ENCODE measurements around the gene DIRAS1.

DNA sequence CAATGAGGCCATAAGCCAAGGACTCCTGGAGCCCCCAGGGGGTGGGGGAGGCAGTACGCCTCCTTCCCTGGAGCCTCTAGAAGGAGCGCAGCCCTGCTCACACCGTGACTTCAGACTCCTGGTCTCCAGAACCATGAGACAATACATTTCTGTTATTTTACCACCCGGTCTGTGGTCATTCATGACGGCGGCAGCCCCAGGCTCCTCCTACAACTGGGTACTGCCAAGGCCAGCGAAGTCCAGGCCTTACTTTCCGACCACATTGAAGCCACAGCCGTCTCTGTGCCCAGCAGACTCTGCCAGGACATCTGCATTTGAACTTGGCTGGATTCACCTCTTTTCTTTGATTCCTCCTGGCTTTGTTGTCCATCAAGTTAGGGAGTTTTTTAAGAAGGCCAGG, 29.2 kb downstream of the DIRAS1 start:
- TF ChIP-seq, protein P1, sequence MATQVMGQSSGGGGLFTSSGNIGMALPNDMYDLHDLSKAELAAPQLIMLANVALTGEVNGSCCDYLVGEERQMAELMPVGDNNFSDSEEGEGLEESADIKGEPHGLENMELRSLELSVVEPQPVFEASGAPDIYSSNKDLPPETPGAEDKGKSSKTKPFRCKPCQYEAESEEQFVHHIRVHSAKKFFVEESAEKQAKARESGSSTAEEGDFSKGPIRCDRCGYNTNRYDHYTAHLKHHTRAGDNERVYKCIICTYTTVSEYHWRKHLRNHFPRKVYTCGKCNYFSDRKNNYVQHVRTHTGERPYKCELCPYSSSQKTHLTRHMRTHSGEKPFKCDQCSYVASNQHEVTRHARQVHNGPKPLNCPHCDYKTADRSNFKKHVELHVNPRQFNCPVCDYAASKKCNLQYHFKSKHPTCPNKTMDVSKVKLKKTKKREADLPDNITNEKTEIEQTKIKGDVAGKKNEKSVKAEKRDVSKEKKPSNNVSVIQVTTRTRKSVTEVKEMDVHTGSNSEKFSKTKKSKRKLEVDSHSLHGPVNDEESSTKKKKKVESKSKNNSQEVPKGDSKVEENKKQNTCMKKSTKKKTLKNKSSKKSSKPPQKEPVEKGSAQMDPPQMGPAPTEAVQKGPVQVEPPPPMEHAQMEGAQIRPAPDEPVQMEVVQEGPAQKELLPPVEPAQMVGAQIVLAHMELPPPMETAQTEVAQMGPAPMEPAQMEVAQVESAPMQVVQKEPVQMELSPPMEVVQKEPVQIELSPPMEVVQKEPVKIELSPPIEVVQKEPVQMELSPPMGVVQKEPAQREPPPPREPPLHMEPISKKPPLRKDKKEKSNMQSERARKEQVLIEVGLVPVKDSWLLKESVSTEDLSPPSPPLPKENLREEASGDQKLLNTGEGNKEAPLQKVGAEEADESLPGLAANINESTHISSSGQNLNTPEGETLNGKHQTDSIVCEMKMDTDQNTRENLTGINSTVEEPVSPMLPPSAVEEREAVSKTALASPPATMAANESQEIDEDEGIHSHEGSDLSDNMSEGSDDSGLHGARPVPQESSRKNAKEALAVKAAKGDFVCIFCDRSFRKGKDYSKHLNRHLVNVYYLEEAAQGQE (IDR thresholded peaks at IDR 0.05; ENCODE audit: low read depth) = no peak
- TF ChIP-seq CEBPB (IDR thresholded peaks at IDR 0.05) = no peak
- TF ChIP-seq TEAD4 (IDR thresholded peaks at IDR 0.05) = no peak
